Measurements from ENCODE around the gene KLHL29.

GRCh38 chr2:23360571-23361125, 24.3 kb upstream of the KLHL29 start:
- TF ChIP-seq EZH2 (IDR thresholded peaks at IDR 0.05; ENCODE audit: borderline replicate concordance, low read depth, low read length, poor library complexity, severe bottlenecking) (no peak), CTCF (conservative IDR thresholded peaks at IDR 0.05; ENCODE audit: low read depth, low read length) (no peak)
